ENCODE results near the gene CFAP46.

DNA sequence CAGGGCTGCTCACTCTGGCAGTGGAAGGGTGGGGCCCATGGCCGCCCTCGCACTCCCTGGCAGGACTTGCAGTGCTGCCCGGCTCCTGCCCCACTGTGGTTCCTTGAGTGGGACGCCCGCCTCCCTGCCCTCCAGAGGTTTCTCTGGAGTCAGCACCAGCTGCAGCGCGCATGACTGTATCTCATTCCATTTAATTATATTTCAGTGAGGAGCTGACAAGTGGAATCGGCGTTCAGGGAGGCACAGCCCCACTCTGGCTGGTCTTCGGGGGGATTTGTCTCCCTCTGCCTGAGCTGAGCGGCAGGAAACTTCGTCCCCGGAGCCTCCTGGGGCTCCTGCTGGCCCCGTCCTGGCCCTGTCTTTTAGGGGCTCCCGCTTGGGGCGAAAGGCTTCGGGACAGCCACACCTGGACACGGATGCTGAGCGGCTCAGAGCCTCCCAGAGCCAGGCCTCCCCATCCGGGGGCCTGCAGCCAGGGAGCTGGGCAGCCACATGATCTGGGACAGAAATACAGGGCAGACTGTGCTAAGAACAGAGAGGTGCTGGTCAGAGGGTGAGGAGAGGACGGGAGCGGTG is 81.2 kb downstream of the CFAP46 start:
- TF ChIP-seq CTCF (conservative IDR thresholded peaks at IDR 0.05 in 1 of 2, IDR thresholded peaks at IDR 0.05 in 1 of 2; ENCODE audit: extremely low read depth in 1 of 2, insufficient read depth in 1 of 2, low read depth in 1 of 2, low read length in 2 of 2): no peak
- no peak for TF ChIP-seq EZH2 (IDR thresholded peaks at IDR 0.05; ENCODE audit: borderline replicate concordance, low read length)
